ENCODE results near the gene TAF11L14.
"Not testable (repeated sequence)": the region's sequence is repeated elsewhere in the genome, so short reads cannot be mapped to it uniquely, and the experiment has no call there.

The TAF11L14 gene

GRCh38 chr5:17619354-17619753 lies 14.9 kb upstream of the TAF11L14 start:
- no peak overlapping the region for H3K4me3 ChIP-seq (ENCODE audit: control insufficient read depth, low read depth, low read length)
- DNase-seq (ENCODE audit: low read depth): no peak
- TF ChIP-seq, protein P1, sequence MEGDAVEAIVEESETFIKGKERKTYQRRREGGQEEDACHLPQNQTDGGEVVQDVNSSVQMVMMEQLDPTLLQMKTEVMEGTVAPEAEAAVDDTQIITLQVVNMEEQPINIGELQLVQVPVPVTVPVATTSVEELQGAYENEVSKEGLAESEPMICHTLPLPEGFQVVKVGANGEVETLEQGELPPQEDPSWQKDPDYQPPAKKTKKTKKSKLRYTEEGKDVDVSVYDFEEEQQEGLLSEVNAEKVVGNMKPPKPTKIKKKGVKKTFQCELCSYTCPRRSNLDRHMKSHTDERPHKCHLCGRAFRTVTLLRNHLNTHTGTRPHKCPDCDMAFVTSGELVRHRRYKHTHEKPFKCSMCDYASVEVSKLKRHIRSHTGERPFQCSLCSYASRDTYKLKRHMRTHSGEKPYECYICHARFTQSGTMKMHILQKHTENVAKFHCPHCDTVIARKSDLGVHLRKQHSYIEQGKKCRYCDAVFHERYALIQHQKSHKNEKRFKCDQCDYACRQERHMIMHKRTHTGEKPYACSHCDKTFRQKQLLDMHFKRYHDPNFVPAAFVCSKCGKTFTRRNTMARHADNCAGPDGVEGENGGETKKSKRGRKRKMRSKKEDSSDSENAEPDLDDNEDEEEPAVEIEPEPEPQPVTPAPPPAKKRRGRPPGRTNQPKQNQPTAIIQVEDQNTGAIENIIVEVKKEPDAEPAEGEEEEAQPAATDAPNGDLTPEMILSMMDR (conservative IDR thresholded peaks at IDR 0.05; ENCODE audit: control insufficient read depth, insufficient read depth, low read depth, low read length): no peak

DNA sequence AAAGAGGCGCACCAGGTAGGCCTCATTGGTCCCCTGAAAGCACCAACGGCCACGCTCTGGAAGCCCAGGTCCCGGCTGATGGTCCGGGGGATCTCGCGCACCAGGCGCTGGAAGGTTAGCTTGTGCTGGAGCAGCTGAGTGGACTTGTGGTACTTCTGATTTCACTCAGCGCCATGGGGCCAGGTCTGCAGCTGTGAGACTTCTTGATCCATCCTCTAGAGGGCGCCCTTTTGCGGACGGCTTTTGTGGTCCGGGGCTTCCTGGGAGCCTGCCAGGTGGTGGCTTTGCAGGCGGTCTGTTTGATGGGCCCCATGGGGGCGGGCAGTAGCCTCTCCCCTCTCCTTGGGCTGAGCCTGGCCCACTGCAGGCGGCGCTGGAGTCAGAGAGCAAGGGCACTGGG lies 13.6 kb upstream of the TAF11L14 start:
- no peak for DNase-seq (ENCODE audit: low read depth)
- no peak overlapping the region for H3K4me3 ChIP-seq (ENCODE audit: control insufficient read depth, low read depth, low read length)
- TF ChIP-seq, protein P1 (conservative IDR thresholded peaks at IDR 0.05; ENCODE audit: control insufficient read depth, insufficient read depth, low read depth, low read length): no peak

DNA sequence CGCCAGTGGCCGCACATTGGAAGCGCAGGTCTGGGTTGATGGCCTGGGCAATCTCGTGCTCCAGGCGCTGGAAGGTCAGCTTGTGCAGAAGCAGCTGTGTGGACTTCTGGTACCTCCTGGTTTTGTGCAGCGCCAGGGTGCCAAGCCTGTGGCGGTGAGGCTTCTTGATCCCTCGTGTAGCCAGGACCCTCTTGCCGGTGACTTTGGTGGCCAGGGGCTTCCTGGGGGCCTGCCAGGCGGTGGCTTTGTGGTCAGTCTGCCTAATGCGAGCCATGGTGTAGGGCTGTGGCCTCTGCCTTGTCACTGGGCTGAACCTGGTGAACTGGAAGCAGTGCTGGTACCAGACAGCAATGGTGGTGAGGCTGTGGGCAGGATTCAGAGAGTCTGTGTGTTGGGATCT lies 8.6 kb upstream of the TAF11L14 start:
- TF ChIP-seq, protein P1 (conservative IDR thresholded peaks at IDR 0.05; ENCODE audit: control insufficient read depth, insufficient read depth, low read depth, low read length): no peak
- DNase-seq (ENCODE audit: low read depth): no peak
- no peak overlapping the region for H3K4me3 ChIP-seq (ENCODE audit: control insufficient read depth, low read depth, low read length)

DNA sequence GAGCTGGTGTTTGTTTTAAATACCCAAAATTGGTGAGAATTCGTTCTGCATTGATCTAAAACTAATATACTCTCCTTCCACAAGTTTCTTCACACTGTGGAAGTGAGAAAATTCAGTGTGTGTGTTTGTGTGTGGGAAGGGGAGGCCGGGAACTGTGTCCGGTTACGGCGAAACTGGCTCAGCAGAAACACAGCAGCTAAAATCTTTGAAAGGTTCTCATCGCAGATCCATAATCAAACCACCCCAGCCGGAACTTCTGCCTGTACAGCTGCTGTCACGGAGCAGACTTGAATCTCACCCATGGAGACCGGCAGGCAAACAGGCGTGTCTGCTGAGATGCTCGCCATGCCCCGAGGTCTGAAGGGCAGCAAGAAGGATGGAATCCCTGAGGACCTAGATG lies 2.5 kb upstream of the TAF11L14 start, which contains the start of gene TAF11L13:
Gene TAF11L13 (plus strand): TSS at position 301 of the 400 bp plus-strand sequence.
- H3K4me3 ChIP-seq (ENCODE audit: control insufficient read depth, low read depth, low read length); DNase-seq (ENCODE audit: low read depth): not testable (repeated sequence)

GRCh38 chr5:17649232-17649631 lies 15.0 kb downstream of the TAF11L14 start:
- not testable (repeated sequence) for DNase-seq (ENCODE audit: low read depth); H3K4me3 ChIP-seq (ENCODE audit: control insufficient read depth, low read depth, low read length)

- not testable (repeated sequence) for DNase-seq (ENCODE audit: low read depth); H3K4me3 ChIP-seq (ENCODE audit: control insufficient read depth, low read depth, low read length)
These were observed 21.0 kb downstream of the TAF11L14 start for GRCh38 chr5:17655201-17655759.

DNA sequence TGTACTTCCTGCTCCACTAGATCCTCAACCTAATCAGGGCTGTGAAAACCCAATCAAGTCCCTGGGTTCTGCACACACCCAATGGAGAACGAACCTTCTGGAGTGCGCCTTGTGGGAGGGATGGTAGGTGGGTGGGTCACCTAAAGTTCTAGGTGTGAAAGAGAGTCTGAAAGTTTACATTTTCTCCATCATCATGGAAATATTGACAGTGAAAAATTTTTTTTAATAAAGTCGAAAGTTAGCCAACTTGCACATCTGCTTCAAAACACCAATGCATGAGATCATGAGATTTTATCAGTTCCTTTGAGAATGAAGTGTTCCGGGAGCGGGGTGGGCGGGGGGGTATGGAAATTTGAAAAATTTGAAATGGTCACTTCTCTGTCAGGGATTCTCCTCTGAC lies 21.7 kb downstream of the TAF11L14 start:
- TF ChIP-seq, protein P1 (conservative IDR thresholded peaks at IDR 0.05; ENCODE audit: control insufficient read depth, insufficient read depth, low read depth, low read length): no peak
- H3K4me3 ChIP-seq (ENCODE audit: control insufficient read depth, low read depth, low read length): no peak overlapping the region
- no peak for DNase-seq (ENCODE audit: low read depth)

- TF ChIP-seq, protein P1 (conservative IDR thresholded peaks at IDR 0.05; ENCODE audit: control insufficient read depth, insufficient read depth, low read depth, low read length): no peak
- H3K4me3 ChIP-seq (ENCODE audit: control insufficient read depth, low read depth, low read length): no peak overlapping the region
- no peak for DNase-seq (ENCODE audit: low read depth)
These were observed 28.9 kb downstream of the TAF11L14 start for GRCh38 chr5:17663182-17663581.
